NCI-H146 treated with DMSO at 0.1 percent for 48 hours (cell line): ENCODE results near the gene BLZF1.
"Not testable (repeated sequence)": the region's sequence is repeated elsewhere in the genome, so short reads cannot be mapped to it uniquely, and the experiment has no call there.

Experiments
- DNase-seq: peaks from one replicate; lab custom pipeline; 2025; ENCODE audit not compliant: unreplicated experiment; lab: John Stamatoyannopoulos, UW

Gene BLZF1, protein sequence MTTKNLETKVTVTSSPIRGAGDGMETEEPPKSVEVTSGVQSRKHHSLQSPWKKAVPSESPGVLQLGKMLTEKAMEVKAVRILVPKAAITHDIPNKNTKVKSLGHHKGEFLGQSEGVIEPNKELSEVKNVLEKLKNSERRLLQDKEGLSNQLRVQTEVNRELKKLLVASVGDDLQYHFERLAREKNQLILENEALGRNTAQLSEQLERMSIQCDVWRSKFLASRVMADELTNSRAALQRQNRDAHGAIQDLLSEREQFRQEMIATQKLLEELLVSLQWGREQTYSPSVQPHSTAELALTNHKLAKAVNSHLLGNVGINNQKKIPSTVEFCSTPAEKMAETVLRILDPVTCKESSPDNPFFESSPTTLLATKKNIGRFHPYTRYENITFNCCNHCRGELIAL

DNA sequence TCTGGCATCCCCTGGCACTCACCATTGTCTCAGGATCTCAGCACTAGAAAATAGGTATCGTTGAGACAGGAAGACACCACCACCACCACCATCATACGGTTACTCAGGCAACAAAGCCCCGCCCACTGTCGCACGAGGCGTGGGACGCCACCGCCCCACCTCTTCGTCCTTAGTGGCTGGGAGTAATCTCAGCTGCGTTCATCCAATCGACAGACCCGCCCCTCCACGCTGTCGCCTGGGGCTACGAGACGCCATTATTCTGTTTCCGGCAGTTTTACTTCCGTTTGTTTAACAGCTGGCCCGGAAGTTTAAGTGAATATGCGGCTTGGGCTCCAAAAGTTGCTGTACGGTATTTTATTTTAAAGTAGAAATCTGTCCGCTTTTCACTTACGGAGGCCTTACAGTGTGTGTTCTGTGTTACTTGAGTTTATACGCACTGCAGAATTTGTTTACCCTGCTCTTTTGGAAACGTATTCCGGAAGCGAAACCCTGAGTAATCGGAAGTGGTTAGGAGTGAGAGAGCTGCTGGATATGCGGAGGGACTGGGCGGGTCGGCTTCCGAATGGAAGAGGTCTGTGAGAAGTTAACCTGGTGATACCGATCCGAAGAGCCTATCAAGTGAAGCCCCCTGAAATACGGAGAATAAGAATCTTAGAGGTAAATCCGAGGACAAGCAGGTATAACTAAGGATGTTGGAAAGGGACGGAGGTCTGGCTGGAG lies at the start of gene BLZF1, which contains the start of gene NME7:
Gene BLZF1, plus strand, starts transcription at position 510 of the 720 bp plus-strand sequence. CDS start 1,328 bp downstream, outside the sequence.
Gene NME7, minus strand, starts transcription at position 112 of the 720 bp plus-strand sequence. Its CDS starts 87 bp downstream, at position 25.
- DNase-seq, result peak; percentile 94

DNA sequence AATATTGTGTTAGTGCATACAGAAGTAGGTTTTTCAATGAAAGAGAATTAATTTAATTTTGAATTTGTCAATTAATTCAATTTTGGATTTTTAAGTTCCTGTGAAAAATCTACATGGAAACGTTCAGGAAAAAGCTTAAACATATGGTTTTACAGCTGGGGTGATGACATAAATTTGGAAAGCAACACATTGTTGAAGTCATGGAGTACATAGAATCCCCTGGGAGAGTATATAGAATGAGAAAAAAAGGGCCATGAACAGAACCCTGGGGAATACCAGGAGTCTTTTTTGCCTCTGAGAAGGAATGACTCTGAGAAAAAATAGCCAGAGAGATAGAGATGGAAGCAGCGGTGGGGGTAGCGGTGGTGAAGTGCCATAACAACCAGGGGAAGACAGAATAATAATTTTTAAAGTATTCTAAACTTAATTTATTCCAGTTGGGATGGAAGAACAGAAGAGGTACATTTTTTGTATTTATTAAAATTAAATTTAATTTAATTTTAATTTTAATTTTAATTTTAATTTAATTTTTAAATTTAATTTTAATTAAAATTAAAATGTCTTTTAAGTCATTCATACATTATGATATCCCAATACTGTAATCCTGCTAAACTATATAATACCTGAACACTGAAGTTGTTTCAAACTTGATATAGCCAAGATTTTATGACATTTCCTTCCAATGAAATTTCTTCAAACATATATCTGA lies 49.3 kb upstream of the BLZF1 start:
- DNase-seq, result no peak

DNA sequence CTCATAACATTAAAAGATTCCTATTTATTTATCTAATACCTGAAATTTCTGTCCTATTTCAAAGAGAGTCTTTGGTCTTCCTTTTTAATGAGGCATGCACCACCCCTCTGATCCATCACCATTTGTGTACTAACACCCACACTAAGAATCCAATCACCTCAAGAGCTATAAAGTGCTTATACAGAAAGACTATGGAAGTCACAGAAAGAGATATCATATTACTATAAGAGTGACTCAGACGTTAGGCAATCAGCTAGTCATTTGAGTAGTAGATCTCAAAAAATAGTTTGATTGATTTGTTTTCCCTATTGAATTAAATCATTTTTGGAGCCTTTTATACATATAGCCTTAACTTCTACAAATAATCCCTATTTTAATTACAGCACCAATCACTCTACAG lies 46.5 kb upstream of the BLZF1 start:
- no peak for DNase-seq

DNA sequence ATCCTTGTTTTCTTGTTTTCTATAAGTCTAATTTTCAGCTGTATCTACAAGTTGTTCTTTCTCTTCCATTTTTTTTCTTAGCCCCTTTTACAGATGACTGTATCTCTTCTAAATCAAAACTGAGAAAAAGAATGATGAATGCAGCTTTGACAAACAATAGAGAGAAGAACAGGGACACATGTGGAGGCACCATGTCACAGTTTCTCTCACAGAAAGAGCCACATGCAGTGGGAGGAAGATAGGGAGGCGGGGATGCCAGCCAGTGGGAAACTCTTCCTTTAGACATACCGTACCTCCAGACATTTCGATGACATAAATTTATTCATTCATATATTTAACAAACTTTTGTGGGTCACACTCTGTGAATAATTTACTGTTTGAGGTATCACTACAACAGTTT lies 45.9 kb upstream of the BLZF1 start:
- no peak for DNase-seq

DNA sequence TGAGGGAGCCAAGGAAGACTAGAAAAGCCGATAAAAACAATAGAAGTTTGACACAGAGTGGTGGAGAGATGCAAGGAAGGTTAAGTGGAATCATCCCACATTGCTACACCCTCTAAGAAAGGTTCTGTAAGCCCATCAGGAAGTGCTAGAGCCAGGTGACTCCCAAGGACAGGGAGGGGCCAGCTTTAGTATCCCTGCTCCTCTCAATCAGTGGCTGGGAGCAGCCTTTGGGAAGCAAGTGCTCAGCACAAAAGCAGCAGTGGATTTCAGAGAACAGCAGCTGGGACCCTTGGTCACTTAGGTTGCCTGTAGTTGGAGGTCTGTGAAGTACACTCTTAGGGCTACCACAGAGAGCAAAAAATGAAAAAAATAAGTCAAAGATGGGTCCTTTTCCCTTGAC lies 42.9 kb upstream of the BLZF1 start:
- DNase-seq, result no peak

DNA sequence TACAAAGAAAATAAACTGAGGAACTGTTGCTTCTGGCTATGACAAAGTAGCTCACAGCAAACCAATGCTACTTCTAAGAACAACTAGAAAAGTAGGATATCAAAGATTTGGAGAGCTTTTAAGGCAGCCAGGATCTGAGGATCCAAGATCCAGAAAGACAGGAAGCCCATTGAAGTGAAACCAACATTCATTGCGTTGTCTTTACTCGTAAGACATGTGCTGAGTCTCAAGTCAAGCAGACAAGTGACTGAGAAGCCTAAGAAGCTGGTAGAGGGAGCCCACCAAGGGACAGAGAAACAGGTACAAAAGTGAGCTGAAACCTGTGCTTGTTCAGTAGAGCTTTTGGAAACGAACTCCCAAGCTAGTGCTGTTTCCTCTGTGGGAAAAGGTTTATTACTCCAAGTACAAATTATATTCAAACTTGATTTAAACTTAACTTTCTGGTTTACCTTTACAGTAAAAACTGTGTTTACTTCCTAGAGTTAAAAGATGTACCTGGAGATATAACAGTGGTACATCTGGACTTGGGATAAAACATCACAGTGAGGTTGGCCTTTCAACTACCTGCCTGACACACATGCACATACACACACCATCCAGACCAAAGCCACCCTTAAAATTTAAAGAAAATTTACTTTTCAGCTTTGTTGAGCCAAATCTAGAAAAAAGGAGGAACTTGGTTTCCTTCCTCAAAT lies 41.6 kb upstream of the BLZF1 start:
- no peak for DNase-seq

DNA sequence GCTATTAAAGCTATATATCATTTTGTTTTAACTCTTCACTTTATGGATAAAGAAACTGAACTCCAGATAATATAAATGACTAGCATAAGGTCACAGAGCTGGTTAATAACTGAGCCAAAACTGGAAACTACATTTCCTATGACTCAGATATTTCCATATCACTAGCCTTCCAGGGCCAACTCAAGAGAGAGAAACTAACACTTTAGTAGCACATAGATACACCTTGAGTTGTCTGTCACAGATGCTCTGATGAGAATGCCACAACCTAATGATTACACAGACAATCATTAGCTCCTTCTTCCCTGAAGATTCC lies 41.1 kb upstream of the BLZF1 start:
- DNase-seq, result no peak

DNA sequence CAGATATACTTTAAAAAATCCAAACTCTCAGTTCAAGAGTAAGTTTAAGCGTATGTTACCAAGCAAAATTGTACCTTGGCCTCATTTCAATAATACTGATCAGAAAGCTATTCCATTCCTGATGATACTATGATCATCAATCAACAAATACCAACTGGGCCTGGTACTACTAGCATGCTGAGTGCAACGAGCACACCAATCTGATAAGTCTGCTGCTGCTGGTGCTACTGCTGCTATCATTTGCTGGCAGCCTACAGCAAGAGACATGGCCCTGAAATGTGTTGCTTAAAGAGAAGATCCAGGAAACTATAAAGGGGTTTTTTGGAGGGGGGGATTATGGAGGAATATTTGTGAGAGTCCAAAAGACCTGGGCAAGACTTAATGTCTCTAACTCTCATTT lies 40.1 kb upstream of the BLZF1 start:
- DNase-seq, result no peak

DNA sequence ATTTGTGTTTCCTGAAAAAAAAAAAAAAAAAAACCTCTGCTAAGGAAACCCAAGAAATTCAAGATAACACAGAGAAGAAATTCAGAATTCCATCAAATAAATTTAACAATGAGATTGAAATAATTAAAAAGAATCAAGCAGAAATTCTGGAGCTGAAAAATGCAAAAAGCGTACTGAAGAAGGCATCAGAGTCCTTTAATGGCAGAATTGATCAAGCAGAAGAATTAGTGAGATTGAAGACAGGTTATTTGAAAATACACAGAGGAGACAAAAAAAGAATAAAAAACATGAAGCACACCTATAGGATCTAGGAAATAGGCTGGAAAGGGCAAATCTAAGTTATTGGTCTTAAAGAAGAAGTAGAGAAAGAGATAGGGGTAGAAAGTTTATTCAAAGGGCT lies 38.6 kb upstream of the BLZF1 start:
- DNase-seq, result no peak

DNA sequence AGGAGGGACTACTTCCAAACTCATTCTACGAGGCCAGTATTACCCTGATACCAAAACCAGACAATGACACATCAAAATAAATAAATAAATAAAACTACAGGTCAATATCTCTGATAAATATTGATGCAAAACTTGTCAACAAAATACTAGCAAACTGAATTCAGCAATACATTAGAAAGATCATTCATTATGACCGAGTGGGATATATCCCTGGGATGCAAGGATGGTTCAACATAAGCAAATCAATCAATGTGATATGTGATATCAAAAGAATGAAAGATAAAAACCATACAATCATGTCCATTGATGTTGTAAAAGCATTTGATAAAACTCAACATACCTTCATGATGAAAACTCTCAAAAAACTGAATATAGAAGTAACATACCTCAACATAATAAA lies 37.1 kb upstream of the BLZF1 start:
- no peak for DNase-seq

DNA sequence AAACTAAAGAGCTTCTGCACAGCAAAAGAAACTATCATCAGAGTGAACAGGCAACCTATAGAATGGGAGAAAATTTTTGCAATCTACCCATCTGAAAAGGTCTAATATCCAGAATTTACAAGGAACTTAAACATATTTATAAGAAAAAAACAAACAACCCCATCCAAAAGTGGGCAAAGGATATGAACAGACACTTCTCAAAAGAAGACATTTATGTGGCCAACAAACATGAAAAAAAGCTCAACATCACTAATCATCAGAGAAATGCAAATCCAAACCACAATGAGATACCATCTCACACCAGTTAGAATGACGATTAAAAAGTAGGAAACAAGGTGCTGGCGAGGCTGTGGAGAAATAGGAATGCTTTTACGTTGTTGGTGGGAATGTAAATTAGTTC lies 33.3 kb upstream of the BLZF1 start:
- not testable (repeated sequence) for DNase-seq

DNA sequence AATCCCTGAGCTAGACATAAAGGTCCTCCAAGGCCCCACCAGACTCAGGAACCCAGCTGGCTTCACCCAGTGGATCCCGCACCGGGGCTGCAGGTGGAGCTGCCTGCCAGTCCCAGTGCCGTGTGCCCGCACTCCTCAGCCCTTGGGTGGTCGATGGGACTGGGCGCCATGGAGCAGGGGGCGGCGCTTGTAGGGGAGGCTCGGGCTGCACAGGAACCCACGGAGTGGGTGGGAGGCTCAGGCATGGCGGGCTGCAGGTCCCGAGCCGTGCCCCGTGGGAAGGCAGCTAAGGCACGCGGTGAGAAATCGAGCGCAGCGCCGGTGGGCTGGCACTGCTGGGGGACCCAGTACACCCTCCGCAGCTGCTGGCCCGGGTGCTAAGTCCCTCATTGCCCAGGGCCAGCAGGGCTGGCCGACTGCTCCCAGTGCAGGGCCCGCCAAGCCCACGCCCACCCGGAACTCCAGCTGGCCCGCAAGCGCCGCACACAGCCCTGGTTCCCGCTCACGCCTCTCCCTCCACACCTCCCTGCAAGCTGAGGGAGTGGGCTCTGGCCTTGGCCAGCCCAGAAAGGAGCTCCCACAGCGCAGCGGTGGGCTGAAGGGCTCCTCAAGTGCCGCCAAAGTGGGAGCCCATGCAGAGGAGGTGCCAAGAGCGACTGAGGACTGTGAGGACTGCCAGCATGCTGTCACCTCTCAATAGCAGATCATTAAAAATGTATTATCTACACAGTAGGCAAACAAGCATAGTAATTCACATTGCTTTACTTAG lies 30.9 kb upstream of the BLZF1 start:
- peak; percentile 8 for DNase-seq

DNA sequence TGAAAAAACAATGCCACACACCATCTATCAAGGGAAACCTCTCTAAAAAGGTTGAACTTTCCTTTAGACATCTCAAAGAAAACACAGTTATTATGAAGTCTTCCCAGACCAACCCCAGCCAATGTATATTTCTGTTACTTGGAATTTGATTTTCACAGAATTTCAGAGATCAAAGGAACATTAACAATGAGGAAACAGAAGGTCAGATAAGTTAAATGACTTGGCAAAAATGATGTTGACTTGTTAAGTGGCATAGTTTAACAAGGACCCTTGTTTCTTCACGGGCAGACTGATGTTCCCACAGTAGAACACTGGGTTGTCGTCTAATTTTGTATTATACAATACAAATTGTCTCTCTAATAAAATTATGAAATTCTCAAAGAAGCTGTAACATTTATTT lies 29.4 kb upstream of the BLZF1 start:
- DNase-seq, result no peak

DNA sequence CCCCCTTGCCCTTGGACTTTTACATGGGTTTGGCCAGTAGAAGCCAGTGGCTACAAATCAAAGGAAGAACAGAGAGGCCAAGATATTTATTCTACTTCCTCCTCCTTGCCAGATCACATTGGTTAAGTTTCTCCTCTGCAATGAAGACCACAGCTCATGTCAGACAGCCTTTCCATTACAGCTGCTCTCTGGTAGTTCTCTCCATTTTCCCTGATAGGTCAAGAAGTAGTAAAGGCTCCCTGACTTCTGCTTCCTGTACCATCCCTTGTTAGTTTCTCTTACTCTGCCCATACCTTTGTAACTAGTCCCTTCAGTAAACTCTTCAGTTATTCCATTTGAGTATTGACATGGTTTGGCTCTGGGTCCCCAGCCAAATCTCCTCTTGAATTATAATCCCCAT lies 28.2 kb upstream of the BLZF1 start:
- DNase-seq, result no peak

DNA sequence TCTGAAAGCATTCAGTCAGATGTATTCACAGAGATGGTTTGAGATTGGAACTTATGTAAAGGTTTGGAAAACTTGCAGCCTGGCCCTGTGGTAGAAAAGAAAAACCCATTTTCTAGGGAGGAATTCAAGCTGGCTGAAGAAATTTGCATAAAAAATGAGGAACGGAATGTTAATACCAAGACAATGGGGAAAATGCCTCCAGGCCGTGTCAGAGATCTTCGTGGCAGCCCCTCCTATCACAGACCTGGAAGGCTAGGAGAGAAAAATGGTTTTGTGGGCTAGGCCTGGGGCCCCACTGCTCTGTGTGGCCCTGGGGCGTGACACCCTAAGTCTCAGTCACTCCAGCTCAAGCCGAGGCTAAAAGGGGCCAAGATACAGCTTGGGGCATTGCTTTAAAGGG lies 27.1 kb upstream of the BLZF1 start:
- DNase-seq, result no peak

DNA sequence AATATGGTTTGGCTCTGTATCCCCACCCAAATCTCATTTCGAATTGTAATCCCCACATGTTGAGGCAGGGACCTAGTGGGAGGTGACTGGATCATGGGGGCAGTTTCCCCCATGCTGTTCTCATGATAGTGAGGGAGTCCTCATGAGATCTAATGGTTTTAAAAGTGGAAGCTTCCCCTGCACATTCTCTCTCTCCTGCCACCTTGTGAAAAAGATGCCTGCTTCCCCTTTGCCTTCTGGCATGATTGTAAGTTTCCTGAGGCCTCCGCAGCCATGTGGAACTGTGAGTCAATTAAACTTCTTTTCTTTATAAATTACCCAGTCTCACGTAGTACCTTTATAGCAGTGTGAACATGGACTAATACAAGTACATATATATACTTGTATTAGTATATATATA lies 25.9 kb upstream of the BLZF1 start:
- DNase-seq, result not testable (repeated sequence)

DNA sequence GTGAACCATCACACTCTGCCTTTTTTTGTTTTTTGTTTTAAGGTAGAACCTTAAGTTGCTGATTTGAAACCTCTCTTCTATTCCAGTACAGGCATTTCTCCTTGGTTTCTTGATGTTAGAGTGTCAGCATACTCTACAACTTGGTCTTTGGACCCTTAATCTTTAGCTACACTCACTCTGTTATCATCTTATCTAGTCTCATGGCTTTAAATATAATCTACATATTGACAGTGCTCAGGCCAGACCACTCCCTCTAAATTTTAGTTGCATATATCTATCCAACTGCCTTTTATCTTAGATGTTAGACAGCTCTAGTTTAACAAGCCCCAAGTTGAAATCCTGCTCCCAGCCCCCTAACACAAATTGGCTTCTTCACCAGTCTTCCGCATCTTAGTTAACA lies 22.5 kb upstream of the BLZF1 start:
- DNase-seq, result no peak

DNA sequence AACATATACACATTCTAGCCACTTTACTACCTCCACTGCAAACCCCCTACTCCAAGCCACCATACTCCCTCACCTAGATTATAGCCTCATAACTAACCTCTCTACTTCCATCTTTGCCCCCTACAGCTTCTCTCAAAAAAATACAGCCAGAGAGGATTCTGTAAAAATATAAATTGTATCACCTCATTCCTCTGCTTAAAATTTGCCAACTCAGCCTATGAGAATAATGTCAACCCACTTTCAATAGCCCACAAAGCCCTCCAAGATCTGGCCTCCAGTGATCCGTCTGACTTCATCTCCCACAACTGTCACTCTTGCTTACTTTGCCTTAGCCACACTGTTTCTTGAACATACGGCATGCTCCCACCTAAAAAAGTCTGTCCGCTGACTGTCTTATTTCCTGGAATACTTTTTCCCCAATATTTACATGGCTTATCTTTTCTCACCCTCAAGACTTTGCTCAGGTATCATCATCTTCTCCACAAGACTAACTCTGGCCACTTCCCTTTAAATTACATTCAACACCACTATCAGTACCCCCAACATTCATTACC lies 21.9 kb upstream of the BLZF1 start:
- DNase-seq, result no peak

DNA sequence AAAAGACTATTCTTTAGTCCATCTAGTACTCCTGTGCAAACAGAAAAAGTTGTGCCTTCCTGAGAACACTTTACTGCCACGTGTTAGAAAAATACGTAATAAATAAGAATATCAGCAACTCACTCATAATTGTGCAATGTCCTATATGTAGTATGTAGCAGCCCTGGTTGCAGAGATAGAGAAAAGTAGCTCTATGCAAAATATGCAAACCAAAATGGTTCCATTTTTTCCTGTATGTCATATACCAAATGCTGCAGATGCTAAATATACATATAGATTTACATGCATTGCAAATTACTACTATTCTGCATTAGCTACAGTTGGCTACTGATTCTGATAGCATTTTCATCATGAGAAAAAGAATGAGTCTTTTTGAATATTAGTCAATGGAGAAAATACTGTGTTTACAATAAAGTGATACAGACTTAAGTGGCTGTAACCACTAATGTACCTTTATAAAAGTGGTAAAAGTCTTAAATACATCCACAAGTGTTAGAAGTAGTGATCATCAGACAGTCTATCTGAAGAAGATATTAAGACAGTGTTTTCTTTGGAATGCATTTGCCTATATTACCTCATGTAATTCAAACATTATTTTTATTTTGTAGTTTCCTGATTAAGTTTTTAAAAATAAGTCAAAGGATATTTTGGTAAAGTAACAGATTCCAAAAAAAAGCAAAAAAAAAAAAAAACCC lies 20.2 kb upstream of the BLZF1 start:
- DNase-seq, result no peak
